Mucosa of stomach (tissue), 1 donor: ENCODE measurements around the gene KRTAP5-1.
"Not testable (repeated sequence)": the region's sequence is repeated elsewhere in the genome, so short reads cannot be mapped to it uniquely, and the experiment has no call there.

Source experiments
- H3K27me3 ChIP-seq: one replicate; pipeline ENCODE4 v1.7.0; 2013; ENCODE audit warnings: mild to moderate bottlenecking, low read length; ENCODE audit not compliant: control insufficient read depth, insufficient read depth
- H3K36me3 ChIP-seq: one replicate; pipeline ENCODE4 v1.7.0; 2013; ENCODE audit warnings: low read length; ENCODE audit not compliant: control insufficient read depth, insufficient read depth
- H3K4me1 ChIP-seq: one replicate; pipeline ENCODE4 v1.7.0; 2013; ENCODE audit warnings: mild to moderate bottlenecking, low read length; ENCODE audit not compliant: control insufficient read depth, insufficient read depth
- H3K4me3 ChIP-seq: one replicate; pipeline ENCODE4 v1.7.0; 2013; ENCODE audit warnings: low read length
- H3K9ac ChIP-seq: one replicate; pipeline ENCODE4 v1.7.0; 2013; ENCODE audit warnings: mild to moderate bottlenecking, low read length, moderate library complexity
- H3K9me3 ChIP-seq: one replicate; pipeline ENCODE4 v1.7.0; 2013; ENCODE audit warnings: mild to moderate bottlenecking, low read length, moderate library complexity; ENCODE audit not compliant: control insufficient read depth
- donor health status: Pancreatic carcinoma.

The KRTAP5-1 gene

DNA sequence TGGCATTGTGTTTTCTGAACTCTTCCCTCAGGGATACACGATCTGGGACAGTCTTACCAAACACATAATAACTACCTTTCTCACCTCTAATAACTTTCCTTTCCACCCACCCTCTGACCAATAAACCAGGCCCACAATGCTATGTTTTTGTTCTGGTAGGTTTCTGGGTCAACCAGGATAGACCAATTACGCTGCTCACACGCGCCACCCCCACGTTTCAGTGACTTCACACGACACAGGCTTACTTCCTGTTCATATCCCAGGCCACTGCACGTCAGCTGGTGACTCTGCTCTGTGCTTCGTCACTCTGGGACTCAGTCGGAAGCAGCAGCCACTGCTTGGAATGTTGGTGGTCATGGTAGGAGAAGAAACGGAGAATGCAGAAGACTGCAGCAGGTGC is 34.4 kb upstream of the KRTAP5-1 start:
- Histone ChIP-seq H3K36me3 (no peaks in the 10 kb centered on the region), H3K4me1 (no peaks in the 10 kb centered on the region), H3K9ac (no peak overlapping the region), H3K27me3 (peaks cover 4% of the 10 kb centered on the region), H3K4me3 (no peak overlapping the region), H3K9me3 (no peaks in the 10 kb centered on the region)

DNA sequence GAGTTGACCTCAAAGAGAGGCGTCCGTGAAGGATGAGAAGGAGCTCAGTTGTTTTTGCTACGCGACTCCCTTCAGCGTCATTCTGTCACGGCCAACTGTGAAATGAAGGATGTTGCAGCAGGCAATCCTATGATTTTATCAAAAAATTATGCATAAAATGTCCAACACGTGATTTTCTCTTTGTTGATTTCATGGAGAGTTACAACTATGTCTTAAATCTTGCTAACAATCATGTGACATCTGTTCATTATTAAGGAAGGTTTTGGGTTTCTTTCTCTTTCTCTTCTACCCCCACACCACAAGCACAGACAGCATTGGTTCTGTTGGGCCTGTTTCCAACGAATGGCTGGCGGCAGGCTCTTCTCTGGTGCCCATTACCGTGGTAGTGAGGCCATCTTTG is 33.1 kb upstream of the KRTAP5-1 start:
- no peak overlapping the region for H3K4me3 ChIP-seq
- peaks cover 4% of the 10 kb centered on the region for H3K27me3 ChIP-seq
- no peaks in the 10 kb centered on the region for H3K4me1 ChIP-seq
- no peaks in the 10 kb centered on the region for H3K36me3 ChIP-seq
- H3K9me3 ChIP-seq = no peaks in the 10 kb centered on the region
- H3K9ac ChIP-seq = no peak overlapping the region

- Histone ChIP-seq H3K27me3 (peaks cover 20% of the 10 kb centered on the region), H3K4me3 (no peak within 1 kb of the TSS), H3K36me3 (no peaks in the 10 kb centered on the region), H3K9ac (no peak within 1 kb of the TSS), H3K4me1 (no peaks in the 10 kb centered on the region), H3K9me3 (no peaks in the 10 kb centered on the region)
These were observed 23.3 kb upstream of the KRTAP5-1 start, which contains the start of gene KRTAP5-3 for GRCh38 chr11:1608363-1608762. Gene KRTAP5-3 (minus strand): TSS chr11:1608463. CDS start chr11:1608385, 78 bp downstream.

DNA sequence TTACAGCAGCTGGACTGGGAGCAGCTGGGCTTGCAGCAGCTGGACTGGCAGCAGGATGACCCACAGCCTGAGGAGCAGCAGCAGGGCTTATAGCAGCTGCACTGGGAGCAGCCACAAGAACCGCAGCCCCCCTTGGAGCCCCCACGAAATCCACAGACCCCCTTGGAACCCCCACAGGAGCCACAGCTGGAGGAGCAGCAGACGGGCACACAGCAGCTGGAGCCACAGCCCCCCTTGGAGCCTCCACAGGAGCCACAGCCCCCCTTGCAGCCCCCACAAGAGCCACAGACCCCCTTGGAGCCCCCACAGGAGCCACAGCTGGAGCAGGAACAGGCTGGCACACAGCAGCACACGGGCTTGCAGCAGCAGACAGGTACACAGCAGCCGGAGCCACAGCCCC is 22.8 kb upstream of the KRTAP5-1 start:
- H3K9ac ChIP-seq, H3K4me1 ChIP-seq, H3K9me3 ChIP-seq, H3K36me3 ChIP-seq, H3K4me3 ChIP-seq: not testable (repeated sequence)
- peaks cover 20% of the 10 kb centered on the region for H3K27me3 ChIP-seq

DNA sequence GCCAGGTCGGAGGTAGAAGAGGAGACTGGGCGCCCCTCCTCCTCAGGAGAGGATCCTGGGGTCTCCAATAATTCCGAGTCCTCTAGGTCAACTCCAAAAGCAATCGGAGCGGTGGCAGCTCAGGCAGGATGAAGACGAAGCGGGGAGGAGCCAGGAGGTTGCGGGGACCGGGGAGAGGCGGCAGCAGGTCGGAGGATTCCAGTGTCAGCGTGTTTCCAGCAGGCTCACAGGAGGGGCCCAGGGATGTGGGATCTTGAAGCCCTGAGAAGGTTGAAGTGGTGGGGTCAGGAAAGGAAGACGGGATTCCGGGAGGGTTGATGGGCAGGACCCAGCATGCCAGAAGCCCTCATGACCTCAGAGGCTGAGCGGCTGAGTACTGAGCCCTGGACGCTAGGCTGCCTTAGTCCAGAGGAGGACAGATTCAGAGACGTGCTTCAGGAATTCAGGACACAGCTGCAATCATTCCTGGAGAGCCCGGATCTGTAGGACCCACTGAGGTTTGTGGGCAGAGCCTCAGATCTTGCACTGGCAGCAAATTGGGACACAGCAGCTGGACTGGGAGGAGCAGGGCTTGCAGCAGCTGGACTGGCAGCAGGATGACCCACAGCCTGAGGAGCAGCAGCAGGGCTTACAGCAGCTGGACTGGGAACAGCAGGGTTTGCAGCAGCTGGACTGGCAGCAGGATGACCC is 22.2 kb upstream of the KRTAP5-1 start:
- H3K4me3 ChIP-seq, H3K4me1 ChIP-seq, H3K36me3 ChIP-seq, H3K9ac ChIP-seq, H3K9me3 ChIP-seq: not testable (repeated sequence)
- H3K27me3 ChIP-seq = peaks cover 20% of the 10 kb centered on the region

DNA sequence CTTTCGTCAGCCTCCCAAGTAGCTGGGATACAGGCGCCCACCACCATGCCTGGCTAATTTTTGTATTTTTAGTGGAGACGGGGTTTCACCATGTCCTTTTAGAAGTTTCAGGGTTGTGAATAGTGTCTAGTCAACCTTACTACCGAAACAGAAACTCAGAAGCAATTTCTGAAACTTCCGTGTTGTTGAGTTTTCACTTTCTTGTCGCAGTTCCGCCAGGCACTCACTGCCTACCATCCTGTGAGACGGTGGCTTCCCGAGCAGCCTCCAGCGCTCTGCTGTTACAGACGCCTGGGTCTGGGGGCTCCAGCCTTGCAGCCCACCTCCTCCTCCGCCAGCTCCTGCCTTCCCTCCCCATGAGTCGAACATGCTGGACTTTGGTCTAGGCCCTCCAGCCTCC is 20.8 kb upstream of the KRTAP5-1 start:
- peaks cover 20% of the 10 kb centered on the region for H3K27me3 ChIP-seq
- H3K36me3 ChIP-seq, H3K4me1 ChIP-seq: not testable (repeated sequence)

GRCh38 chr11:1604711-1605110 is 19.6 kb upstream of the KRTAP5-1 start:
- Histone ChIP-seq H3K4me3 (no peak overlapping the region), H3K27me3 (peaks cover 20% of the 10 kb centered on the region), H3K9ac (no peak overlapping the region), H3K36me3 (no peaks in the 10 kb centered on the region), H3K4me1 (no peaks in the 10 kb centered on the region), H3K9me3 (no peaks in the 10 kb centered on the region)

More for the DNA sequence above, 20.8 kb upstream of the KRTAP5-1 start:
- not testable (repeated sequence) for H3K9ac ChIP-seq, H3K9me3 ChIP-seq, H3K4me3 ChIP-seq

DNA sequence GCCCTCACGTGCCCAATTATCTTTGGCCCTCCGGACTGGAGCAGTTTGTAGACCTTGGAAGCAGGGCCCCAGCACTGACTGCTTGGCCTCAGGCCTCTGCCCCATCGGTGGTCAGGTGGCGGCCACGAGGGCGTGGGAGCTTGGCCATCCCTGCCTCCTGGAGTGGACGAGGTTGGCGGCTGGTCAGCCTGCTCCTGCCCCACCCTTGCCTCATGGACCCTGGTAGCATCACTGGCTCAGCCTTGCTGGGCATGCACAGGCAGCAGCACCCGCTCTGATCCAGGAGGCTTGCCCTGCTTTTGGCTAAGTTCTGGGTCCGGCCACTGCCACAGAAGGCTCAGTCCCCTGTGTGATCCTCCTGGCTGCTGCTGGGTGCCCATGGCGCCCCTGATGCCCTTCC is 19.1 kb upstream of the KRTAP5-1 start:
- H3K9ac ChIP-seq = no peak overlapping the region
- H3K4me1 ChIP-seq = no peaks in the 10 kb centered on the region
- no peaks in the 10 kb centered on the region for H3K9me3 ChIP-seq
- H3K36me3 ChIP-seq = no peaks in the 10 kb centered on the region
- peaks cover 20% of the 10 kb centered on the region for H3K27me3 ChIP-seq
- H3K4me3 ChIP-seq = no peak overlapping the region

- Histone ChIP-seq H3K4me3 (no peak overlapping the region), H3K4me1 (no peaks in the 10 kb centered on the region), H3K27me3 (peaks cover 20% of the 10 kb centered on the region), H3K9me3 (no peaks in the 10 kb centered on the region), H3K36me3 (no peaks in the 10 kb centered on the region), H3K9ac (no peak overlapping the region)
These were observed 18.5 kb upstream of the KRTAP5-1 start for GRCh38 chr11:1603629-1604028.

DNA sequence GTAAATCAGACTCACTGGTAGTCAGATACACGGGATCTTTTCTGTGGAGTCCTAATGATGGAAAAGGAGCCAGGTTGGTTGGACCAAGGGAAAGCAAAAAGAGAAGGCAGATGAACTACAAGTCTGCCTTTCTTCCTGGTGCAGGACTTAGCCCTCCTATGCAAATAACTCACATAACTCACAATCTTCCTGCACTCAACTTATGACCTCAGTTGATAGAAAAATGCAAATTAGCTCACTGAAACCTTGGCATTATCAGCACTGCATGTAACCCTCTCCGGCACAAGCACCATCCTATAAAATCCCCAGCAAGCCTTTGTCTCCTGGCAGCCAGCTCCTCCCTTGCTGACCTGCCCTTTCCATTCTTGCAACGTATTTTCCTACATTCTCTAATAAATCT is 16.6 kb upstream of the KRTAP5-1 start:
- H3K9me3 ChIP-seq, H3K9ac ChIP-seq, H3K4me1 ChIP-seq, H3K36me3 ChIP-seq, H3K4me3 ChIP-seq: not testable (repeated sequence)
- H3K27me3 ChIP-seq = peaks cover 13% of the 10 kb centered on the region

DNA sequence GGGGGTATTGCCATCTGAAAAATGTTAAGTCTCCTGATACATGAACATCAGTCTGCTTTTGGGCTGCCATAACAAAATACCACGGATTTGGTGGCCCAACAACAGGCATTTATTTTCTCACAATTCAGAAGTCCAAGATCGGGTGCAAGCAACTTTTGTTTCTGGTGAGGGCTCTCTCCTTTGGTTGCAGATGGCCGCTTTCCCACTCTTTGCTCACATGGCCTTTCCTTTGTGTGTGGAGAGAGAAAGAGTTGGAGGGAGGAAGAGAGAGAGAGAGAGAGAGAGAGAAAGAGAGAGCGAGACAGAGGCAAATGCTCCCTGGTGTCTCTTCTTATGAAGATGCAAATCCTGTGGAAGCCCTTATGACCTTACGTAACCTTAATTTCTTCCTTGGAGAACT is 15.5 kb upstream of the KRTAP5-1 start:
- no peaks in the 10 kb centered on the region for H3K36me3 ChIP-seq
- H3K9ac ChIP-seq = no peak overlapping the region
- no peaks in the 10 kb centered on the region for H3K9me3 ChIP-seq
- H3K27me3 ChIP-seq = peaks cover 12% of the 10 kb centered on the region
- H3K4me3 ChIP-seq = no peak overlapping the region
- no peaks in the 10 kb centered on the region for H3K4me1 ChIP-seq

GRCh38 chr11:1598816-1599215 is 13.7 kb upstream of the KRTAP5-1 start:
- Histone ChIP-seq H3K36me3 (no peaks in the 10 kb centered on the region), H3K4me1 (no peaks in the 10 kb centered on the region), H3K9ac (no peak overlapping the region), H3K9me3 (no peaks in the 10 kb centered on the region), H3K4me3 (no peak overlapping the region), H3K27me3 (peaks cover 6% of the 10 kb centered on the region)

DNA sequence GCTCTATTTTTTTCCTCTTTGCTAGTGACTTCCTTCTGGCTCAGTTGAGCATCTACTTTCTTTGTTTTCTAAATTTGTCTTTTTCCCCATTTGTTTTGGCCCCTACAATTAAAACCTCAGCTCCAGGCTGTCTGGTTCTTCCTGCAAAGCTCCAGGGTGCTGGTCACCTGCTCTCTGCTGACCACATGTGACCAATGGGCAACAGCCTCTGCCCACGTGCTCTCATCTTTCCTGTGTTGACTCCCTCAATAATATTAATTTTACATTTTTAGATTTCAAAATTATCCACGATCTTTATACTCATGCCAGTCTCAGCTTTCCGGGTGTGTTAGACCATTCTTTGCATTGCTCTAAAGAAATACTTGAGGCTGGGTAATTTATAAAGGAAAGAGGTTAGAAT is 13.3 kb upstream of the KRTAP5-1 start:
- H3K27me3 ChIP-seq = not testable (repeated sequence)

More for the DNA sequence above, 13.3 kb upstream of the KRTAP5-1 start:
- H3K9ac ChIP-seq, H3K4me3 ChIP-seq, H3K9me3 ChIP-seq, H3K4me1 ChIP-seq, H3K36me3 ChIP-seq: not testable (repeated sequence)
